Inflammatory macrophage treated with lipopolysaccharide for 1 hour (primary cell): Measurements from ENCODE around the gene TMEM223.
"Not testable (repeated sequence)": the region's sequence is repeated elsewhere in the genome, so short reads cannot be mapped to it uniquely, and the experiment has no call there.

Experiments used
- DNase-seq, 2 donors: peaks; one replicate each; pipeline ENCODE4 v3.0.0-alpha.2; 2020 to 2022

Gene TMEM223

DNA sequence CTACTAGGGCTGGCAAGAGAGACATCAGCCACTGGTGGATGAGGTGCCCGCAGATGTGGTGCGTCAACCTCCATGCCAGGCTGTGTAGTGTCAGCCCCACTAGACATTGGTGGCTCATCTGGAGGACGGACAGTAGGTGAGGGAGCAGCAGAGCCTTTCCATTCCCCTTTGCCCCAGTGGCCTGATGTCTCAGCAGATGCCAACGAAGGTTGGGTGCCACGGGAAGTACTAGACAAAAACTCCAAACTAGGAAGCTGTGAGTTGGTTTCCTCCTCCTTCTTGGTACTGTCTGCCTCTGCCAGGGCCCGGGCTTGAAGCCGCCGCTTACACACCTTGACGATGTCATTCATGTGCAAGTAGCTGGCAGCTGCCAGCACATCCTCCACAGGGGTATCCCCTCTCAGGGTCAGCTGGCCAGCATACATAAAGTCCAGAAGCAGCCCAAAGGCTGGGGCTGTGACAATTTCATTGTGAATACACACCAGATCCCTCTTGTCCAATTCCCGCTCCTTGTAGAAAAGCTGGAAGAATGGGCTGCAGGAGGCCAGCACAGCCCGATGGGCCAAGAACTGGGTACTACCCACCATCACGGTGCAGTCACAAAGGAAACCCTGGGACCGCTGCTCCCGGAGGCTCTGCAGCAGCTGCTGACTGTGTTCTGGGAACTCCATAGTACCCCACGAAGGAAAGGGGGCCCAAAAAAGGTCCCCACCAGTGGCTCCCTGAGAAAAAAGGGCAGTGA, 38.6 kb downstream of the TMEM223 start:
- DNase-seq, result no peak

DNA sequence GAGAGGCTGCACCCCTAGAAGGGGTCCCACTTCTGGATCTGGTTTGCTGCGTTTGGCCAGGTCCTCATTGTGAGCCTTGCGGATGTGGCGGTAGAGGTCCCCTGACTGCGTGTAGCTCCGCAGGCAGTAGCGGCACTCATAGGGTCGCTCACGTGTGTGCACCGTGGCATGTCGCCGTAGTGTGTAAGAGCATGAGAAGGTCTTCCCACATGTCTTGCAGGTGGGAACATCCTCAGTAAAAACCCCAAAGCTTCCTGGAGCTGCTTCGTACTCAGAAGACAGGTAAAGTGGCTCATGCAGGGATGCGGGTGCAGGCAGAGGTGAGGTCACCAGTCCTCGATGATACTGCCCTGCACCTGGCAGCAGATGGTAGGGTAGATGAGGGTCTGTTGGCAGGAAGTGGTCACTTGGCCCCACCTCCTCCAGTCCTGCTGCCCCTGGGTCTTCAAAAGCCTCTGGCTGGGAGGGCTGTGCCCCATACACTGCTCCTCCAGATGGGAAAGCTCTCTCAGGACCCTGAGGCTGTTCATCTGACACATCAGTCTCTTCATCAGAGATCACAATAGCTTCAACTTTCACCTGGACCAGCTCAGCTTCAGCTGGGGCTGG, 39.5 kb downstream of the TMEM223 start:
- no peak for DNase-seq

DNA sequence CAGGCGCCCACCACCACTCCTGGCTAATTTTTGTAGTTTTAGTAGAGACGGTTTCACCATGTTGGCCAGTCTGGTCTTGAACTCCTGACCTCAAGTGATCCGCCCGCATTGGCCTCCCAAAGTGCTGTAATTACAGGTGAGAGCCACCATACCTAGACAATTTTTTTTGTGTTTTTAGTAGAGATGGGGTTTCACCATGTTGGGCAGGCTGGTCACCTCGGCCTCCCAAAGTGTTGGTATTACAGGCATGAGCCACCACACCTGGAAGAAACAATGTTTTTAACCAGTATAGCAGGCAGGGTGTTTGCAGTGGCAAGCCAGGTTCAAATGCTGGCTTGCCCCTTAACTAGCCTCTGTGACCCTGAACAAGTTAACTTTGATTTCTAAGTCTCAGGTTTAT, 41.9 kb downstream of the TMEM223 start:
- not testable (repeated sequence) for DNase-seq

DNA sequence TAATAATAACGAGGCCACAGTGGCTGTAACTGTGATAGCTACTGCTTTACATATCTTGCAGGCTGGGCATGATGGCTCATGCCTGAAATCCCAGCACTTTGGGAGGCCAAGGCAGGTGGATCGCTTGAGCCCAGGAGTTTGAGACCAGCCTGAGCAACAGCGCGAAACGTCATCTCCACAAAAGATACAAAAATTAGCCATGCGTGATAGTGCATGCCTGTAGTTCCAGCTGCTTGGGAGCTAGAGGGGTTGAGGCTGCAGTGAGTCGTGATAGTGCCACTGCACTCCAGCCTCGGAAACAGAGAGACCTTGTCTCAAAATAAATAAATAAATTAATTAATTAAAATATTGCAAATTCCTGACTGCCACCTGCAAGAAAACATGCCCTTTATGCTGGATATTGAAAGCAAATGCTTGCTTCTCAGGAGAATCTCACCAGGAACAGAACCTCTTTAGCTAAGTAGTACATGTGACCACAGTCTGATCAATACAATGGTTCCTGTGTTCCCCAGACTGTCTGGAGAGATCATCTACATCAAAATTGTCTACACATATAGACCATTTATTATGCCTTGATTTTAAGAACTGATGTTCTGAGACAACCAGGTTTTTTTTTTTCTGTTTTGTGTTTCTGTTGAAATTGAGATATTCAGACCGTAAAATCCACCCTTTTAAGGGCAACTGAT, 44.2 kb downstream of the TMEM223 start:
- DNase-seq, result no peak
